H1 (cell line): Measurements from ENCODE around the gene GRHL3. TPM values are rescaled to one million over a fixed set of nuclear protein-coding genes. Genes with fewer than 3 reads are reported as not detected.

Source experiments
- CEBPB ChIP-seq: IDR thresholded peaks from 2 replicates; pipeline ENCODE4 v1.6.1; 2012; ENCODE audit warnings: low read depth, low read length
- CHD1 ChIP-seq: IDR thresholded peaks from 2 replicates; pipeline ENCODE4 v1.6.1; 2012; ENCODE audit warnings: low read depth, low read length, improper control_type of control experiment
- EGR1 ChIP-seq: IDR thresholded peaks from 2 replicates; pipeline ENCODE4 v1.6.1; 2011; ENCODE audit warnings: low read depth, low read length, borderline replicate concordance
- FOSL1 ChIP-seq: IDR thresholded peaks from 2 replicates; pipeline ENCODE4 v1.6.1; 2011; ENCODE audit warnings: mild to moderate bottlenecking, low read depth, low read length, moderate library complexity; ENCODE audit not compliant: insufficient read depth
- KDM1A ChIP-seq: fragments of 200-600, 300-600 bp; sonication (generic); IDR thresholded peaks from 2 replicates; pipeline ENCODE4 v1.7.1; 2016; ENCODE audit warnings: mild to moderate bottlenecking, low read length, borderline replicate concordance
- POLR2A ChIP-seq, 2 experiments: IDR thresholded peaks; 1 replicate in 1 of 2; 2 replicates in 1 of 2; pipeline ENCODE4 v1.6.1; 2011; ENCODE audit warnings: low read depth in 2 of 2, low read length in 2 of 2, mild to moderate bottlenecking in 2 of 2; ENCODE audit errors: control extremely low read depth in 1 of 2
- RBBP5 ChIP-seq: IDR thresholded peaks from 2 replicates; pipeline ENCODE4 v1.7.1; 2012; ENCODE audit warnings: low read depth, mild to moderate bottlenecking, inconsistent platforms, low read length, moderate library complexity, borderline replicate concordance
- RFX5 ChIP-seq: IDR thresholded peaks from 2 replicates; pipeline ENCODE4 v1.6.1; 2011; ENCODE audit warnings: low read depth, low read length, improper control_type of control experiment, borderline replicate concordance
- SP1 ChIP-seq: IDR thresholded peaks from 2 replicates; pipeline ENCODE4 v1.6.1; 2011; ENCODE audit warnings: low read depth, low read length
- TBP ChIP-seq: IDR thresholded peaks from 2 replicates; pipeline ENCODE4 v1.6.1; 2011; ENCODE audit warnings: low read depth, low read length, improper control_type of control experiment
- polyA plus RNA-seq, 7 experiments: library from polyadenylated mRNA; depleted of rRNA in 3 of 7; stranded (reverse) in 5 of 7; unstranded in 2 of 7; fragments of >200 nt in 5 of 7; fragments of 200-250 nt in 2 of 7; gene quantifications; 1 replicate in 5 of 7; 2 replicates in 1 of 7; 4 replicates in 1 of 7; pipeline versions ENCODE4 v1.2.1 to v1.2.3, GENCODE V29; 2011 to 2013; ENCODE audit warnings: missing spikeins in 2 of 7, mixed read lengths in 2 of 7
- total RNA-seq: library from RNA; stranded (reverse); fragmentation: NEBNext Ultra II Directional; extraction: Animal tissue kit (Norgen Biotek cat#: 25700); gene quantifications from 2 replicates; pipeline ENCODE4 v1.2.1, GENCODE V29; 2021
- TF ChIP-seq, protein P1 (sequence below): fragments of 300-600 bp; sonication (generic); IDR thresholded peaks from 2 replicates; pipeline ENCODE4 v1.7.1; 2012; ENCODE audit warnings: low read length, moderate library complexity, mild to moderate bottlenecking, inconsistent platforms; ENCODE audit not compliant: insufficient replicate concordance

GRHL3 gene
- total and polyA plus RNA-seq, 2 of the 8 experiments (the other 6 are each of a cell fraction or from before 2014, with no cell fraction given): 0.80 to 1.8 TPM

DNA sequence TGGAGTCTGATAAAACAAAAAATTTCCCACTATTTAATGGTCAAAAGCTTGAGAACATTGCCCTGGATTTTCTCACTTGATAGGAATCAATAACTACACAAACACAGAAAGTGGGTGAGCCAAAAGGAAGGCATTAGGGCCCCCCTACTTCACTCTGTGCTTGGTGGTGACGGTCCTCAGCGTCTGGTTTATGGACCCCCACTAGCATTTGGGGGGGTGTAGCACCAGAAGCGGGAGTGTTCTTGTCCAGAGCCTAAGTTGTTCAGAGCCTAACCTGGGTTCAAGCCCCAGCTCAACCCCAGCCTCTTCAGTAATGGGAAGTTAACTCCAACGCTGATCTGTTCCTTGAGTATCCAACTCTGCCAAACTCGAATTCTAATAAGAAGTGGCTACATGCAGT is 61.4 kb downstream of the GRHL3 start (continued):
- TF ChIP-seq, protein P1, sequence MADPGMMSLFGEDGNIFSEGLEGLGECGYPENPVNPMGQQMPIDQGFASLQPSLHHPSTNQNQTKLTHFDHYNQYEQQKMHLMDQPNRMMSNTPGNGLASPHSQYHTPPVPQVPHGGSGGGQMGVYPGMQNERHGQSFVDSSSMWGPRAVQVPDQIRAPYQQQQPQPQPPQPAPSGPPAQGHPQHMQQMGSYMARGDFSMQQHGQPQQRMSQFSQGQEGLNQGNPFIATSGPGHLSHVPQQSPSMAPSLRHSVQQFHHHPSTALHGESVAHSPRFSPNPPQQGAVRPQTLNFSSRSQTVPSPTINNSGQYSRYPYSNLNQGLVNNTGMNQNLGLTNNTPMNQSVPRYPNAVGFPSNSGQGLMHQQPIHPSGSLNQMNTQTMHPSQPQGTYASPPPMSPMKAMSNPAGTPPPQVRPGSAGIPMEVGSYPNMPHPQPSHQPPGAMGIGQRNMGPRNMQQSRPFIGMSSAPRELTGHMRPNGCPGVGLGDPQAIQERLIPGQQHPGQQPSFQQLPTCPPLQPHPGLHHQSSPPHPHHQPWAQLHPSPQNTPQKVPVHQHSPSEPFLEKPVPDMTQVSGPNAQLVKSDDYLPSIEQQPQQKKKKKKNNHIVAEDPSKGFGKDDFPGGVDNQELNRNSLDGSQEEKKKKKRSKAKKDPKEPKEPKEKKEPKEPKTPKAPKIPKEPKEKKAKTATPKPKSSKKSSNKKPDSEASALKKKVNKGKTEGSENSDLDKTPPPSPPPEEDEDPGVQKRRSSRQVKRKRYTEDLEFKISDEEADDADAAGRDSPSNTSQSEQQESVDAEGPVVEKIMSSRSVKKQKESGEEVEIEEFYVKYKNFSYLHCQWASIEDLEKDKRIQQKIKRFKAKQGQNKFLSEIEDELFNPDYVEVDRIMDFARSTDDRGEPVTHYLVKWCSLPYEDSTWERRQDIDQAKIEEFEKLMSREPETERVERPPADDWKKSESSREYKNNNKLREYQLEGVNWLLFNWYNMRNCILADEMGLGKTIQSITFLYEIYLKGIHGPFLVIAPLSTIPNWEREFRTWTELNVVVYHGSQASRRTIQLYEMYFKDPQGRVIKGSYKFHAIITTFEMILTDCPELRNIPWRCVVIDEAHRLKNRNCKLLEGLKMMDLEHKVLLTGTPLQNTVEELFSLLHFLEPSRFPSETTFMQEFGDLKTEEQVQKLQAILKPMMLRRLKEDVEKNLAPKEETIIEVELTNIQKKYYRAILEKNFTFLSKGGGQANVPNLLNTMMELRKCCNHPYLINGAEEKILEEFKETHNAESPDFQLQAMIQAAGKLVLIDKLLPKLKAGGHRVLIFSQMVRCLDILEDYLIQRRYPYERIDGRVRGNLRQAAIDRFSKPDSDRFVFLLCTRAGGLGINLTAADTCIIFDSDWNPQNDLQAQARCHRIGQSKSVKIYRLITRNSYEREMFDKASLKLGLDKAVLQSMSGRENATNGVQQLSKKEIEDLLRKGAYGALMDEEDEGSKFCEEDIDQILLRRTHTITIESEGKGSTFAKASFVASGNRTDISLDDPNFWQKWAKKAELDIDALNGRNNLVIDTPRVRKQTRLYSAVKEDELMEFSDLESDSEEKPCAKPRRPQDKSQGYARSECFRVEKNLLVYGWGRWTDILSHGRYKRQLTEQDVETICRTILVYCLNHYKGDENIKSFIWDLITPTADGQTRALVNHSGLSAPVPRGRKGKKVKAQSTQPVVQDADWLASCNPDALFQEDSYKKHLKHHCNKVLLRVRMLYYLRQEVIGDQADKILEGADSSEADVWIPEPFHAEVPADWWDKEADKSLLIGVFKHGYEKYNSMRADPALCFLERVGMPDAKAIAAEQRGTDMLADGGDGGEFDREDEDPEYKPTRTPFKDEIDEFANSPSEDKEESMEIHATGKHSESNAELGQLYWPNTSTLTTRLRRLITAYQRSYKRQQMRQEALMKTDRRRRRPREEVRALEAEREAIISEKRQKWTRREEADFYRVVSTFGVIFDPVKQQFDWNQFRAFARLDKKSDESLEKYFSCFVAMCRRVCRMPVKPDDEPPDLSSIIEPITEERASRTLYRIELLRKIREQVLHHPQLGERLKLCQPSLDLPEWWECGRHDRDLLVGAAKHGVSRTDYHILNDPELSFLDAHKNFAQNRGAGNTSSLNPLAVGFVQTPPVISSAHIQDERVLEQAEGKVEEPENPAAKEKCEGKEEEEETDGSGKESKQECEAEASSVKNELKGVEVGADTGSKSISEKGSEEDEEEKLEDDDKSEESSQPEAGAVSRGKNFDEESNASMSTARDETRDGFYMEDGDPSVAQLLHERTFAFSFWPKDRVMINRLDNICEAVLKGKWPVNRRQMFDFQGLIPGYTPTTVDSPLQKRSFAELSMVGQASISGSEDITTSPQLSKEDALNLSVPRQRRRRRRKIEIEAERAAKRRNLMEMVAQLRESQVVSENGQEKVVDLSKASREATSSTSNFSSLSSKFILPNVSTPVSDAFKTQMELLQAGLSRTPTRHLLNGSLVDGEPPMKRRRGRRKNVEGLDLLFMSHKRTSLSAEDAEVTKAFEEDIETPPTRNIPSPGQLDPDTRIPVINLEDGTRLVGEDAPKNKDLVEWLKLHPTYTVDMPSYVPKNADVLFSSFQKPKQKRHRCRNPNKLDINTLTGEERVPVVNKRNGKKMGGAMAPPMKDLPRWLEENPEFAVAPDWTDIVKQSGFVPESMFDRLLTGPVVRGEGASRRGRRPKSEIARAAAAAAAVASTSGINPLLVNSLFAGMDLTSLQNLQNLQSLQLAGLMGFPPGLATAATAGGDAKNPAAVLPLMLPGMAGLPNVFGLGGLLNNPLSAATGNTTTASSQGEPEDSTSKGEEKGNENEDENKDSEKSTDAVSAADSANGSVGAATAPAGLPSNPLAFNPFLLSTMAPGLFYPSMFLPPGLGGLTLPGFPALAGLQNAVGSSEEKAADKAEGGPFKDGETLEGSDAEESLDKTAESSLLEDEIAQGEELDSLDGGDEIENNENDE: no peak
- TF ChIP-seq KDM1A: no peak
- no peak for TF ChIP-seq CHD1
- TF ChIP-seq TBP: no peak
- TF ChIP-seq EGR1: no peak
- no peak for TF ChIP-seq RBBP5
- no peak for TF ChIP-seq SP1
- TF ChIP-seq FOSL1: no peak
- no peak for TF ChIP-seq CEBPB
- TF ChIP-seq RFX5: no peak
- TF ChIP-seq POLR2A (IDR thresholded peaks at IDR 0.05; ENCODE audit: control extremely low read depth in 1 of 2, low read depth in 2 of 2, low read length in 2 of 2): no peak
- TF ChIP-seq, all 59 proteins: peak for 0
